Sigmoid colon (tissue), 7 donors: ENCODE measurements around the gene UBALD2. TPM values are rescaled to one million over a fixed set of nuclear protein-coding genes. Genes with fewer than 3 reads are reported as not detected.

Source experiments
- DNase-seq: peaks from one replicate; pipeline ENCODE4 v3.0.0-alpha.2; 2019
- H3K27ac ChIP-seq, 4 donors: fragments of 200-600 bp; sonication (generic); one replicate each; pipeline ENCODE4 v1.5.1; 2016 to 2019; ENCODE audit warnings: mild to moderate bottlenecking in 1 of 4
- H3K27me3 ChIP-seq, 3 donors: fragments of 200-600 bp; sonication (generic); one replicate each; pipeline ENCODE4 v1.5.1; 2019; ENCODE audit warnings: mild to moderate bottlenecking in 1 of 3
- H3K36me3 ChIP-seq, 4 donors: fragments of 200-600 bp; sonication (generic); one replicate each; pipeline ENCODE4 v1.5.1; 2016 to 2019
- H3K4me1 ChIP-seq, 4 donors: fragments of 200-600 bp; sonication (generic); one replicate each; pipeline ENCODE4 v1.5.1; 2017 to 2019
- H3K4me3 ChIP-seq, 4 donors: fragments of 200-600 bp; sonication (generic); one replicate each; pipeline ENCODE4 v1.5.1; 2017 to 2019; ENCODE audit warnings: mild to moderate bottlenecking in 2 of 4, moderate library complexity in 1 of 4
- H3K9me3 ChIP-seq, 4 donors: fragments of 200-600 bp in 3 of 4; sonication (generic) in 3 of 4; one replicate each; pipeline versions ENCODE4 v1.5.1 to v1.6.1; 2013 to 2019
- CTCF ChIP-seq, 4 experiments: fragments of 450-650 bp in 3 of 4; fragments of 200-600 bp in 1 of 4; IDR thresholded peaks; one replicate each; pipeline ENCODE4 v1.5.1; 2016 to 2019; ENCODE audit warnings: antibody characterized with exemption in 4 of 4, mild to moderate bottlenecking in 3 of 4, moderate library complexity in 2 of 4
- EP300 ChIP-seq, 4 donors: sonication (generic); formaldehyde crosslinking; IDR thresholded peaks; one replicate each; pipeline ENCODE4 v1.6.1; 2017; ENCODE audit warnings: antibody characterized with exemption in 4 of 4
- POLR2A ChIP-seq, 2 donors: fragments of 450-650 bp; IDR thresholded peaks; one replicate each; pipeline ENCODE4 v1.6.1; 2016; ENCODE audit warnings: antibody characterized with exemption in 2 of 2, mild to moderate bottlenecking in 2 of 2, moderate library complexity in 2 of 2
- POLR2AphosphoS5 ChIP-seq, 4 donors: sonication (generic); formaldehyde crosslinking; IDR thresholded peaks; one replicate each; pipeline ENCODE4 v1.6.1; 2017; ENCODE audit warnings: antibody characterized with exemption in 4 of 4
- WGBS, 2 donors: extraction: QIAGEN DNeasy Blood & Tissue Kit; methylation state at CpG; one replicate each; pipeline ENCODE4 v1.1.7; 2013; 5-methylcytosine and 5-hydroxymethylcytosine counted together
- intact Hi-C: fragments of 100-400 bp; cut with DNase I; formaldehyde crosslinking; loops from one replicate; pipeline ENCODE4 v1.15.1; 2023
- polyA plus RNA-seq, 3 donors: library from polyadenylated mRNA; stranded (reverse); fragments of 200-250 nt; gene quantifications; one replicate each; pipeline ENCODE4 v1.2.3, GENCODE V29; 2013
- total RNA-seq, 4 donors: library from RNA; depleted of rRNA; stranded (reverse); fragments of >200 nt; gene quantifications; one replicate each; pipeline ENCODE4 v1.1.0, GENCODE V29; 2016
- donor health status: healthy with polysubstance abuse.
- donor health status: Bipolar disorder and iron deficiency.
- donor health status: healthy.

The UBALD2 gene
- total and polyA plus RNA-seq, 7 donors, result 3.9 to 105 (median 11.8) TPM

- TF ChIP-seq POLR2A (IDR thresholded peaks at IDR 0.05), result no peak
- no peak for TF ChIP-seq EP300 (IDR thresholded peaks at IDR 0.05)
- DNase-seq, result no peak
- Histone ChIP-seq H3K27ac (no peak overlapping the region), H3K27me3 (no peaks in the 10 kb centered on the region), H3K9me3 (no peaks in the 10 kb centered on the region), H3K4me3 (no peak overlapping the region), H3K36me3 (no peaks in the 10 kb centered on the region), H3K4me1 (no peaks in the 10 kb centered on the region)
- WGBS, 2 donors, result 85 to 86% methylated on average over 2 of the region's 2 CpGs
- intact Hi-C loops, result no loop called here
Measured at GRCh38 chr17:76232342-76232741, 32.8 kb upstream of the UBALD2 start.

- intact Hi-C loops, result no loop called here
- DNase-seq, result no peak
- no peak overlapping the region for H3K27ac ChIP-seq
- H3K9me3 ChIP-seq, result no peaks in the 10 kb centered on the region
- TF ChIP-seq POLR2AphosphoS5 (IDR thresholded peaks at IDR 0.05), result no peak
- TF ChIP-seq EP300 (IDR thresholded peaks at IDR 0.05), result no peak
- no peak for TF ChIP-seq CTCF (IDR thresholded peaks at IDR 0.05)
- TF ChIP-seq POLR2A (IDR thresholded peaks at IDR 0.05), result no peak
- H3K27me3 ChIP-seq, result no peaks in the 10 kb centered on the region
- no peaks in the 10 kb centered on the region for H3K4me1 ChIP-seq
- 94 to 95% methylated on average over 6 of the region's 6 CpGs for WGBS, 2 donors
- H3K4me3 ChIP-seq, result no peak overlapping the region
- no peaks in the 10 kb centered on the region for H3K36me3 ChIP-seq
Measured at GRCh38 chr17:76233588-76234353, 31.4 kb upstream of the UBALD2 start.

- intact Hi-C loops, result no loop called here
- H3K27me3 ChIP-seq, result no peaks in the 10 kb centered on the region
Measured at GRCh38 chr17:76234354-76234679, 30.8 kb upstream of the UBALD2 start.

GRCh38 chr17:76235883-76236282 lies 29.3 kb upstream of the UBALD2 start:
- no peaks in the 10 kb centered on the region for H3K9me3 ChIP-seq
- no peak overlapping the region for H3K4me3 ChIP-seq
- intact Hi-C loops, result no loop called here
- no peak for DNase-seq
- peaks cover 0 to 11% (median 9%) of the 10 kb centered on the region in 4 donors for H3K4me1 ChIP-seq
- H3K36me3 ChIP-seq, result no peaks in the 10 kb centered on the region
- H3K27me3 ChIP-seq, result no peaks in the 10 kb centered on the region
- H3K27ac ChIP-seq, result no peak overlapping the region
- 82 to 92% methylated on average over 2 of the region's 2 CpGs for WGBS, 2 donors
- TF ChIP-seq POLR2AphosphoS5 (IDR thresholded peaks at IDR 0.05), result no peak
- no peak for TF ChIP-seq EP300 (IDR thresholded peaks at IDR 0.05)
- TF ChIP-seq CTCF (IDR thresholded peaks at IDR 0.05), result no peak

More at GRCh38 chr17:76234354-76234679, 30.8 kb upstream of the UBALD2 start:
- Histone ChIP-seq H3K36me3 (no peaks in the 10 kb centered on the region), H3K4me3 (no peak overlapping the region), H3K27ac (no peak overlapping the region), H3K9me3 (no peaks in the 10 kb centered on the region), H3K4me1 (peaks cover 0 to 1% (median under 1%) of the 10 kb centered on the region in 4 donors)
- no peak for DNase-seq
- no peak for TF ChIP-seq POLR2A (IDR thresholded peaks at IDR 0.05)
- no peak for TF ChIP-seq EP300 (IDR thresholded peaks at IDR 0.05)
- no peak for TF ChIP-seq POLR2AphosphoS5 (IDR thresholded peaks at IDR 0.05)
- TF ChIP-seq CTCF (IDR thresholded peaks at IDR 0.05), result no peak
- WGBS, 2 donors, result 80 to 88% methylated on average over 5 of the region's 5 CpGs

GRCh38 chr17:76236603-76237002 lies 28.5 kb upstream of the UBALD2 start:
- DNase-seq, result no peak
- Histone ChIP-seq H3K36me3 (no peaks in the 10 kb centered on the region), H3K9me3 (no peaks in the 10 kb centered on the region), H3K27me3 (no peaks in the 10 kb centered on the region), H3K4me1 (peaks cover 0 to 18% (median 13%) of the 10 kb centered on the region in 4 donors), H3K27ac (no peak overlapping the region), H3K4me3 (no peak overlapping the region)
- intact Hi-C loops, result no loop called here
- no peak for TF ChIP-seq POLR2AphosphoS5 (IDR thresholded peaks at IDR 0.05)
- no peak for TF ChIP-seq CTCF (IDR thresholded peaks at IDR 0.05)
- no peak for TF ChIP-seq POLR2A (IDR thresholded peaks at IDR 0.05)
- TF ChIP-seq EP300 (IDR thresholded peaks at IDR 0.05), result no peak
